ENCODE data around the gene RBPMS2. TPM values are rescaled to one million over a fixed set of nuclear protein-coding genes. Genes with fewer than 3 reads are reported as not detected.

RBPMS2 gene
- total RNA-seq, 2 donors from 2014 or later: 0.26 to 0.33 TPM

DNA sequence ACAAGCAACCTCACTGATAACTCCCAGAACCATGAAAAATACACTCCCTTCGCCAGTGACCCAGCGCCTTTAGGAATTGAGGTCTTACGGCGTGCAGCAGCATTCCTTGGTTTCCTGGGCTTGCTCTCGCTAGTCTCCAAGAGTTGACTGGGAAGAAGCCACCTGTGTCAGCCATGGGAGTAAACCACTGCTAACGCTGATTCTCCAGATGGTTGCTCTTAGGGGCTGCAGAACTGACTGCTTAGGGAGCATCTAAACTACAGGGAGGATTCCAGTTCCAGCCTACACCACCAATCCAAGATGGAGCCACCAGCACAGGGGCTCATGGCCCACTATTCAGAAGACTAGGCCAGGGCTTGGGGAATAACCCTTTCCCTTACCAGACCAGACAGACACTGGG is 2.4 kb downstream of the RBPMS2 start:
- DNase-seq: no peak

DNA sequence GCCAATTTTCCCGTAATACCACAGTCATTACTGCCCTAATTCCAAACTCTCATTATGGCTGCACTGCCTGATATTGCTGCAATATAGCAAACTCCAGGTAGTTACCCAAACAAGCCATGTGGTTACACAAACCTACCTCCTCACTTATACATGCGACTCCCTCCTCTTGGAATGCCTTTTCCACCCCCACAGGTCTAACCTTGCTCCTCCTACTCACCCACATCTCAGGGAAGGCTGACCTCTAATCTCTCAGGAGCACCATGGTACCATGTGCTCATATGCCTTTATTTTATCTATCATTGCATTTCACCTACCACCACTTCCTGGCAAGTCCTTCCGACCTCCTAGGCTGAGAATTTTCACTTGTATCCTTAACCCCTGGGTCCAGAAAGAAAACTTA is 2.9 kb downstream of the RBPMS2 start:
- TF ChIP-seq, protein P1, sequence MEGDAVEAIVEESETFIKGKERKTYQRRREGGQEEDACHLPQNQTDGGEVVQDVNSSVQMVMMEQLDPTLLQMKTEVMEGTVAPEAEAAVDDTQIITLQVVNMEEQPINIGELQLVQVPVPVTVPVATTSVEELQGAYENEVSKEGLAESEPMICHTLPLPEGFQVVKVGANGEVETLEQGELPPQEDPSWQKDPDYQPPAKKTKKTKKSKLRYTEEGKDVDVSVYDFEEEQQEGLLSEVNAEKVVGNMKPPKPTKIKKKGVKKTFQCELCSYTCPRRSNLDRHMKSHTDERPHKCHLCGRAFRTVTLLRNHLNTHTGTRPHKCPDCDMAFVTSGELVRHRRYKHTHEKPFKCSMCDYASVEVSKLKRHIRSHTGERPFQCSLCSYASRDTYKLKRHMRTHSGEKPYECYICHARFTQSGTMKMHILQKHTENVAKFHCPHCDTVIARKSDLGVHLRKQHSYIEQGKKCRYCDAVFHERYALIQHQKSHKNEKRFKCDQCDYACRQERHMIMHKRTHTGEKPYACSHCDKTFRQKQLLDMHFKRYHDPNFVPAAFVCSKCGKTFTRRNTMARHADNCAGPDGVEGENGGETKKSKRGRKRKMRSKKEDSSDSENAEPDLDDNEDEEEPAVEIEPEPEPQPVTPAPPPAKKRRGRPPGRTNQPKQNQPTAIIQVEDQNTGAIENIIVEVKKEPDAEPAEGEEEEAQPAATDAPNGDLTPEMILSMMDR (IDR thresholded peaks at IDR 0.05): no peak
- TF ChIP-seq POLR2A (IDR thresholded peaks at IDR 0.05): no peak
- intact Hi-C loops (cut with DNase I): no loop called here
- ATAC-seq (no peak), DNase-seq (no peak)
- Histone ChIP-seq H3K36me3 (replicated peaks in 1 of 2; ENCODE audit: insufficient read depth in 1 of 2, low read depth in 2 of 2) (no peaks in the 10 kb centered on the region), H3K4me3 (no peak overlapping the region), H3K9me3 (no peaks in the 10 kb centered on the region), H3K4me1 (peaks cover 7% of the 10 kb centered on the region), H3K27ac (no peak overlapping the region), H3K27me3 (no peaks in the 10 kb centered on the region)
- 44 to 61% methylated on average over 3 of the region's 3 CpGs for WGBS, 2 donors

More for the DNA sequence above, 2.4 kb downstream of the RBPMS2 start:
- 87 to 90% methylated on average over 6 of the region's 6 CpGs for WGBS, 2 donors
- Histone ChIP-seq H3K4me3 (no peak overlapping the region), H3K27me3 (no peaks in the 10 kb centered on the region), H3K9me3 (no peaks in the 10 kb centered on the region), H3K36me3 (replicated peaks in 1 of 2; ENCODE audit: insufficient read depth in 1 of 2, low read depth in 2 of 2) (no peaks in the 10 kb centered on the region), H3K27ac (no peak overlapping the region), H3K4me1 (peaks cover 7% of the 10 kb centered on the region)
- no peak for ATAC-seq
- intact Hi-C loops (cut with DNase I): no loop called here
- no peak for TF ChIP-seq POLR2A (IDR thresholded peaks at IDR 0.05)
- TF ChIP-seq, protein P1 (IDR thresholded peaks at IDR 0.05): no peak

DNA sequence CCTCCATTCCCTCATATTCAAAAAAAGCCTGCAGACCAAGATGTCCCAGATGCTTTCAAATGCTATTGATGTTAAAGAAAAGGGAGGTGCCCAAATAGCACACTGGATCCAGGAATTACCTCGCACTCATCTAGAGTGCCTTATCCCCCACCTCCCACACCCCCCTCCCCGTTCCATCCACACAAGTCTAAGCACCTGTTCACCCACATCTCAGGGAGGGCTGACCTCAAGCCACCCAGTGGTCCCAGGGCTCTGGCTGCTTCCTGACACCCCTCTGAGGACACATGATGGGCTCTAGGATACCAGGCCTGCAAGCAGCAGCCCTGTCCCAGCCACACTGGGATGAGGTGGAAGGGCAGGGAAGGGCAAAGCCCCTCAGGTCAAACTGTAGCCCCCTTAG is 4.8 kb downstream of the RBPMS2 start:
- intact Hi-C loops (cut with DNase I): no loop called here
- Histone ChIP-seq H3K36me3 (replicated peaks in 1 of 2; ENCODE audit: insufficient read depth in 1 of 2, low read depth in 2 of 2) (no peaks in the 10 kb centered on the region), H3K4me1 (no peaks in the 10 kb centered on the region), H3K27ac (no peak overlapping the region), H3K27me3 (no peaks in the 10 kb centered on the region), H3K4me3 (no peak overlapping the region), H3K9me3 (no peaks in the 10 kb centered on the region)
- TF ChIP-seq, protein P1 (IDR thresholded peaks at IDR 0.05): no peak
- TF ChIP-seq POLR2A (IDR thresholded peaks at IDR 0.05): no peak
- WGBS, 2 donors: 53% methylated on average over 2 of the region's 2 CpGs
- DNase-seq (no peak), ATAC-seq (no peak)

DNA sequence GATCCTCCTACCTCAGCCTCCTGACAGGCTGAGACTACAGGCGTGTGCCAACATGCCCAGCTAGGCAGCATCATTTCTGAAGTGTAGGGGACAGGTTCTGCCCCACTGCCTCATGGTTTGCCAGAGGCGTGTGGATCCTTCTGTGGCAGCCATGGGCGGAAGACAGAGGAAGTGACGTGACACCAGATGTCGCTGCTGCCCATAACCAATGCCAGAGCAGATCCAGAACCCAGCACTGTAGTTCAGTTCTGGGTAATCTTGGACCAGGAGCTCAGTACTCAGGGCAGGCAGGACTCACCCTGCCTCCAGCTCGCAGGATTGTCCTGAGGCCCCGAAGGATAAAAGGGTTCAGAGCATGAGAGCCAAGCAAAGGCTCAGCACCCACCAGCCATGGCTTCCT is 8.2 kb downstream of the RBPMS2 start:
- H3K9me3 ChIP-seq: no peaks in the 10 kb centered on the region
- 79 to 83% methylated on average over 2 to 6 of the region's 7 CpGs for WGBS, 2 donors
- TF ChIP-seq, protein P1 (IDR thresholded peaks at IDR 0.05): peak in 1 of 7 experiments; percentile 8
- TF ChIP-seq POLR2A (IDR thresholded peaks at IDR 0.05): no peak
- no peaks in the 10 kb centered on the region for H3K36me3 ChIP-seq (replicated peaks in 1 of 2; ENCODE audit: insufficient read depth in 1 of 2, low read depth in 2 of 2)
- intact Hi-C loops (cut with DNase I): no loop called here
- H3K27me3 ChIP-seq: no peaks in the 10 kb centered on the region
- H3K4me1 ChIP-seq: no peaks in the 10 kb centered on the region
- DNase-seq (peak in 1 of 4 donors; percentile 13), ATAC-seq (no peak)
- no peak overlapping the region for H3K4me3 ChIP-seq
- H3K27ac ChIP-seq: no peak overlapping the region

DNA sequence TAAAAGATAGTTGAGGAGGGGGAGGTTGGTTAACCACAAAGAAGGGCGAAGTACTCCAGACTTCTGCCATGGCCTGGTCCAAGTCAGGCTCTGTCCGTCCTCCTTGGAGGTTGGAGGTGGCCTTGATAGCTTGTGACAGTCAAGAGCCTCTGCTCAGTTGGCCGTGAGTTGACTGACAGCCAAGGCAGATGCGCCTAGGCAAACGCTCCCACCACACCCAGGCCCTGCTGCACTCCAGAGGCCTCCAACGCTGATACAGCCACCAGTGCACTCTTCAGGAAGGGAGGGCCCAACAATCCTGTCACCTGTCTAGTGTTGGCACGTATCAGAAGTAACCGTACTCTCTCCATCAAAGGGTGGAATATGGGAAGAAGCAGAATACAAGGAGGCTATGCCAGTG is 9.3 kb downstream of the RBPMS2 start:
- intact Hi-C loops (cut with DNase I): no loop called here
- ATAC-seq (no peak), DNase-seq (no peak)
- TF ChIP-seq, protein P1 (IDR thresholded peaks at IDR 0.05): no peak
- TF ChIP-seq POLR2A (IDR thresholded peaks at IDR 0.05): no peak
- WGBS, 2 donors: 82 to 84% methylated on average over 4 to 8 of the region's 8 CpGs
- Histone ChIP-seq H3K4me1 (no peaks in the 10 kb centered on the region), H3K4me3 (no peak overlapping the region), H3K27me3 (no peaks in the 10 kb centered on the region), H3K27ac (no peak overlapping the region), H3K36me3 (replicated peaks in 1 of 2; ENCODE audit: insufficient read depth in 1 of 2, low read depth in 2 of 2) (no peaks in the 10 kb centered on the region), H3K9me3 (no peaks in the 10 kb centered on the region)
